ENCODE data around the gene ZNRF3.
"Not testable (repeated sequence)": the region's sequence is repeated elsewhere in the genome, so short reads cannot be mapped to it uniquely, and the experiment has no call there.

The ZNRF3 gene

GRCh38 chr22:29012101-29012433, 128.7 kb downstream of the ZNRF3 start:
- DNase-seq = no peak

DNA sequence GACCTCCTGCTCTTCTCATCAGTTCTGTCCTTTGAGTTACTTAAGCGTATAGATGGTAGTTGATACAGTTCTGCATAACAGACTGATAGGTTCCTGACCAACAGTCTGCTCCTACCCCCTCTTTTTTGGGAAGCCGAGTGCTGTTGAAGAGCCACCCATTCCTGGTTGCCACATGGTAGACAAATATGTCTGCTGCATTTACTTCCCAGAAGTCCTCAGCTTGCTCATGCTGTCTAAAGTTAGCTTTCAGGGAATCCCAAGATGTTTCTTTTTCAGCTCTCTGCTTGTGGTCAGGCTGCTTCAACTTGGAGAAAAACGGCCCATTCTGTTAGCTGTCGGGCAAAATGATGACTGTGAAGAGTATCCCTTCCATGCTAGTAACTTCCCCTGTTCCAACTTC, 129.6 kb downstream of the ZNRF3 start:
- no peak for DNase-seq

- no peak for DNase-seq
Observed at GRCh38 chr22:29014293-29014692, 130.9 kb downstream of the ZNRF3 start.

DNA sequence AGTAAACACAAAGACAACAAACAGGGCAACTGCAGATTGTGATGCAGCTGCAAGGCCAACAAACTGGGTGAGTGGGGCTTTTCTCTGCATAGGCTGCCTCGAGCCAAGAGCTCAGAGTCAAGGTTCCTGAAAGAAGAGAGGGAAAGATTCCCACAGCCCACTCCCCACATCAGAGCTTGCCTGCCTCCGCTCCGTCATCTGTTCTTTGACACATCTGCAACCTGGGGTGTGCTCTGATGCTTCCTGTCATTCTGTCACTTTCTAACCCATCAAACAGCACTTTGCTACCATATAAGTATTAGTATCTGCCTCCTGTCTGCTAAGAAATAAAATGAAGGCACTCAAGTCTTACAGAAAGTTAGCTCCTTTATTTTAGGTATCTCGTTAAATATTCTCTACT, 131.4 kb downstream of the ZNRF3 start:
- no peak for DNase-seq

DNA sequence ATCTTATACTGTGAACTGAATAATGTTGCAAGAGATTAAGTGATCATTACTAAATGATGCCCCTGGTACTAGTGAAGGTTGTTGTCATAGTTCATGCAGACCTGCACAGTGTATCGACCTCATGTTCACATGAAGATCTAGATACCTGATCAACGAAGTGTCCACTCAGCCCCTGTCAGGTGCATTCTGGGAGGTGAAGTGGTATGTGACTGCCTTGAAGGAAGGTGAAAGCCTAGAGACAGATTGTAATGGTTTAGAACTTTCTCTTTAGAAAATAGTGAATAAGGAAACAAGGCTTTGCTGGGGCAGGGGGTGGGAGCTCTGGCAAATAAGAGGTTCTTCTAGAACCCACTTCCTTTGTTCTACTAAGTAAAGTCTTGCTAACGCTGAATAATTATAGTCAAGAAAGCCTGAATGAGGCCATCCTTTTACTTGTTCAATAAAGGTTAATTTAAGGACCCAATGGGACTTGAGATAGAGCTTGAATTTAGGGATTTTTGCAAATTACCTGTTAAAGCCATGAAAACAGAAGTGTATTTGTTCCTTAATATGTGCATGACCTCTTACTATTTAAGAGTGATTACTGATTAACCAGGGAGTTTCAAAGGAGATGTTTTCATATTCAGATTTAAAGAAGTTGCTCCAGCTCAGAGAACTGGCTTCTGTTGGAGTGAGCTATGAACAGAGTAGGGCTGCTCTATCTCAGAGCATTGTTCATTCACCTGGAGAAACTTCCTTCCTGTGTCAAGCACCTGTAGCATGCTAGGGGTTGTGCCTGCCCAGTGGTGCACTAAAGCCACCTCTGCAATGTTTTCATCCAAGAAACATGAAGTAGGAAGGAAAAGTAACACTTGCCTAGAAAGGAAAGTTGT, 132.9 kb downstream of the ZNRF3 start:
- no peak for DNase-seq

DNA sequence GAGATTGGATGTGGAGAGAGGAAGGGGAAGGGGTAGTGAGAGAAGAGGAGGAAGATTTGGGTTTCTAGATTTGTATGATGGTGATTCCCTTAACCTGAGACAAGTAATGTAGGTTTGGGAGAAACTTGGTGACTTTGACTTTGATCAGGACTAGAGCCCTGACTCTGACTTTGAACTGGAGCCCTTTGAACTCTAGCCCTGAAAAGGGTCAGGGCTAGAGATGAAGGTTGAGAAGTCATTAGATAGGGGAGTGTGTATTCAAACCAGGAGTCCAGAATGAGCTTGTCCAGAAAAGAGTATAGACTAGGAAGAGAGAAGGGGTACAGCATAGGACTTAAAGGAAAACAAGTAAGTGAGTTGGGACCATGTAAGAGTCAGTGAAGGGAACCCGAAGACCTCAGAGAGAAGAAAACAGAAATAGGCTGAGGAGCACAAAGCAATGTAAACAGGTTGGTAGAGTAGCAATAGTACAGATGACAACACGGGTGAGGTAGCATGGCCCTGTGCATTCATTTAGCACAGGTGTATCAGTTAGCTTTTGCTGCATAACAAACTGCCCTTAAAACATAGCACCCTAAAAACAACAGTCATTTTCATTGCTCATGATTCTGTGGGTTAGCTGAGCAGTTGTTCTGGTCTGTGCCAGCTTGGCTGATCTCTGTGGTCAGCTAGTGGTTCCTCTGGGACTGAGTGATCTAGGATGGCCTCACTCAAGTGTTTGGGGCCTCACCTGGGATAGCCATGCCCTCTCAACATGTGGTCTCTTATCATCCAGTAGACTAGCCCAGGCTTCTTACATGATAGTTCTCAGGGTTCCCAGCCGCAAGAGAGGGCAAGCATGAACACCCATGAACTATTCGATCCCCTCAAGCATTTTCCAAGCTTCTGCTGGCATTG, 135.2 kb downstream of the ZNRF3 start:
- no peak for DNase-seq

DNA sequence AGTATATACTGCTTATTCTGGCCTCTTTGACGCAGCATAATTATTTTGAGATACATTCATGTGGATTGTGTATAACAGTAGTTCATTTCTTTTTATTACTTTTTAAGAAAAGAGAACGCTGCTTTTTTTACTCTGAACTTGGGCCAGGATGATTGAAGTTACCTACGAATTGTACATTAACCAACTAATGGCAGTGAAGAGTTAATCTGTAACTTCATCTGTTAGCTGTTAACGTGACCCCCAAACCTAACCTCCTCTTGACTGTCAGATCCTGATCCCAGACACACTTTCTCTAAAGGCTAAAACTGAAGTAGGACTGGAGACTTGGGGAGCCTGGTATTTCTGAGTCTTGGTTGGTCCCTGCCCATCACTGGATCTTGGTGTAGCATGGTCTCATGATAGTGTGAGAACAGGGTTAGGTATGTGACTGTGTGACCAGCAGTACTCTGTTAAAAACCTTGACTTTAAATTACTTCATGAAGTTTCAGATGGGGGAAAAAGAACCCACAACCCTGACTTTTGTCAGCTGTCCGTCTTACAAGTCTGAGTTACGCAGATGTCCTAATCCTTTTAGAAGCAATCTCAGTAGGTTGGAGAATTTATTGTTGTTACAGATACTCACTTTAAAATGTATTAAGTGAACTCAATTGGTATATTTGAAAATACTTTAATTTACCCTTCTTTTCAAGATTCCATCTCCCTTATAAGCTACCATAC, 138.9 kb downstream of the ZNRF3 start:
- no peak for DNase-seq

- no peak for DNase-seq
Observed at GRCh38 chr22:29023172-29023796, 139.9 kb downstream of the ZNRF3 start.

DNA sequence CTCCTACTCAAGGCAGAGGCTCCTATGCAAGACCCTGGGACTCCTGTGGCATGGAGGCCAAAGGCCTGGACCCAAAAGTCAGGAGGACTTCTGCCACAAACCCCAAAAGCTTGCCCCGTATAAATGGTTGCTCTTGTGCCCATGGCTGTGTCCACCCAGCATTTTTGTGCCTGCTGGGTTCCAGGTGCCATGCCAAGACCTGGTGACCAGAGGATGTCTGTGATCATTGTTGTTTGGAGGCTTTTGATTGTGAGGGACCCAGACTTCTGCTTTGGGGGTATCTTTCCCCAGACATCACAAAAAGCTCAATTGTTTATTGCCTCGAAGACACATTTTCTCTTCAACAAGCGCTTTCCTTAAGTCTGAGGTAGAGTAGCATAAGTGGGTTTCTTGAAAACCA, 143.2 kb downstream of the ZNRF3 start:
- DNase-seq = no peak

DNA sequence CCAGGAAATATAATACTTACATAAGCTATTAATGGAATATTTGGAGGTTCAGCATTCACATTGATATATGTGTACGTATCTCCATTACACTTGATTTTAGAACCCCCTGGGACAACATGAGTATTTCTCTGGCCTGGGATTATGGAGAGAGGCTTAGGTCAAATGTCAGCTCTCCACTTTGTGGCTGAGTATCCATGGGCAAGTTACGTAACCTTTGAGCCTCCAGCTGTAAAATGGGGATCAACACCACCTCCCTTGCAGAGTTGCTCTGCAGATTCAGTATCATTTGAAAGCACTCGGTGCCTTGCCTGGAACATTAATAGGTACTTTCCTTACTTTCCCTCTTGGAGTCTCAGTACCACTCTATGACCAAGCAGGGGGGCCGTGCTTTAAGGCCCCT, 145.1 kb downstream of the ZNRF3 start:
- DNase-seq = no peak

GRCh38 chr22:29029202-29030000, 146.0 kb downstream of the ZNRF3 start:
- no peak for DNase-seq

DNA sequence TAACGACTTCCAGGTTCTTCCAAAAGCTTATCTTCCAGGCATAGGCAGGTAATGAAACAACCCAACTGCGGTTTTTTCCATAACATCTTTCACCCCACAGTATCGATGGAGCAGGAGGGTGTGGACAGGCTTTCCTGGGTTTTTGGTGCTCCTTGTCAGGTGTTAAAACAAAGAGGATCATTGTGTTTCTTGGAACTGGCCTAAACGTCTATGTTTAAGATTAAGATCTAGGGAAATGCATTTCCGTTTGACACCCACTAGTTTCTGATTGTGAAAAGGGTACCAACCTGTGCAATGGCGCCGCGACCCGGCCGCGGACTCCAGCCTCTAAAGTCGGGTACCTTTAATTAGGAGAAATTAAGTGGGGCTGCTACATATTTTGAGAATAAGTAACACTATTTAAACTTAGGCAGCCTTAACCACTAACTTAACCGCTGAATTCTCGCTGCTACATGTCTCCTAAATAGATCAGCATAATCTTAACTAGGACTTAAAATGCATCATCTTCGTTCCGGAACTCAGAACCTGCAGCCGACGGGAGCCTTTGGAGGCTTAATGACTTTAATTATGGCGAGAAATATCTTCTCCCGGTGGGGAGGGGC, 146.7 kb downstream of the ZNRF3 start:
- DNase-seq = peak; percentile 52

- peak; percentile 81 for DNase-seq
Observed at GRCh38 chr22:29030618-29031226, 147.3 kb downstream of the ZNRF3 start.

- DNase-seq = peak; percentile 95
Observed at GRCh38 chr22:29031227-29032011, 148.0 kb downstream of the ZNRF3 start.

DNA sequence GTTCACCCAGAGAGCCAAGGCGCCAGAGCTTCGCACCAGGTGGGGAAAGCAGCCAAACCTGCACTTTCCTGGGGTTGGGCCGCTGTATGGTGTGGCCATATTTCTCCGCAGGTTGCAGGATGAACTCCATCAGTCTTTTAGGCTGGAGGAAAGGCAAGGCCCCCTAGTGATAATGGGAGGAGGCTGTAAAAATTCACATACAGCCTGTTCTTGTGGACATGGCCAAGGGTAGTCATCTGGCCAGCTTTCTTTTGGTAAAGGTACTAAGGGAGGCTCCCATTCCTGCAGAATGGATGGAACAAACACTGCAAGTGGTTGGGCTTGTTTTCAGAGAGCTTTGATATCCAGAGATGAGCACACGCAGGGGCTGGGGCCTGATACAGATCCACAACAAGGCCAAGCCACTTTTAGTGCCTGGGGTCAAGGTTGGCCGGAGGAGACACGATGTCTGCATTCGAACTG, 148.7 kb downstream of the ZNRF3 start:
- no peak for DNase-seq

- DNase-seq = no peak
Observed at GRCh38 chr22:29032584-29032983, 149.2 kb downstream of the ZNRF3 start.

DNA sequence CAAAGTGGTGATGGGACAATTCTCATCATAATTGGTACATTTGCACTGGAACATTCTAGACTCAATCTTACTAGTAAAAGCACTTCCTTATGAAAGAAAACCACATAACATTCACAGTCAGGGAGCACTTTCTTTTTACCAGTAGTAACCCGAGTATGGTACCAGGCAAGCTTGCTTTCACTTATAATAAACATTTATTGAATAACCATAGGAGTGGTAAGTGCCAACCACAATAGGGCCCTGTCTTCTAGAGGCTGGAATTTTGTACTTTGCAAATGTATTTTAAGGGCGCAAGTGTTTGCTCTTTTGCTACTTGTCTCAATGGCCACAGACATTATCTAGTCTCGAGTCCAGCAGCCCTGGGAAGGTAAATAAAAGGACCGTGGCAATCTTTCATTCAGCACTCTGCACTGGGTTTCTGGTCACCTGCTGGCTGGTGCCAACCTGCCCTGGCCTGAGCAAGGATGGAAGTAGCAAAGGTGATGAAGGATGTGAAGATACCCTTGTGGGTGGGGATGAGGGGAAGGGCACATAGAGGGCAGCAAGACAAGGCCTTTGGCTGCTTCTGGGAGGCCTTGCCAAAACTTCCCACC, 154.1 kb downstream of the ZNRF3 start:
- DNase-seq = no peak

GRCh38 chr22:29039148-29039547, 155.8 kb downstream of the ZNRF3 start:
- no peak for DNase-seq

GRCh38 chr22:29039684-29040083, 156.3 kb downstream of the ZNRF3 start:
- not testable (repeated sequence) for DNase-seq
